OCI-LY3 (cell line): ENCODE data around the gene CACNA2D3.

Experiments
- CTCF ChIP-seq: fragments of 200-600, 300-600 bp; sonication (generic); IDR thresholded peaks from 2 replicates; pipeline ENCODE4 v1.5.1; 2014; ENCODE audit warnings: antibody characterized with exemption, low read length, low read depth
- EZH2phosphoT487 ChIP-seq: fragments of 200-600 bp; shearing (Covaris generic); IDR thresholded peaks from 2 replicates; pipeline ENCODE4 v1.6.1; 2018; ENCODE audit warnings: antibody characterized with exemption, mixed run types, low read depth

- TF ChIP-seq CTCF, result no peak
- TF ChIP-seq EZH2phosphoT487, result no peak
These were observed 813.5 kb downstream of the CACNA2D3 start for GRCh38 chr3:54935869-54936268.
